ENCODE data around the gene MMP8.

MMP8 gene

DNA sequence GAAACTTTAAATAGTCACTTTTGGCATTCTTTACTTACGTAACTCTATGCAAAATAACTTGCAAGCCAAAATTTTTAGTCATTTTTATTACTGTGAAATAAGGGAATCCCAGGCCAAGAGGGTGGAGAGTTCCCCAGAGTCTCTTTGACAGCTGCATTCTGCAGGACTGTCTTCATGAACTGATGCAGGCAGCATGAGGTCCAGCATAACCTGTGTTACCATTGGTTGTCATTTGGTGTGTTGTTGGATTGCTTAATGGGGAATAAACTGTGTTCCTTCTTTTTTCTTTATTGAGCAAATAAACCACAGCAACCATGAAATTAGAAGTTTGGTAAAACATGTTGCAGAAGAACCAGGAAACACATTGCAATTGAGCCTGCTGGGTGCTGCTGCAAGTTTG is 43.8 kb downstream of the MMP8 start:
- no peak overlapping the region for H3K27ac ChIP-seq (ENCODE audit: low read depth, low read length, poor library complexity, severe bottlenecking)
- H3K9me2 ChIP-seq (ENCODE audit: low read depth, low read length): no peaks in the 10 kb centered on the region
- no peaks in the 10 kb centered on the region; the same call in 1 of the 2 replicates for H3K27me3 ChIP-seq (ENCODE audit: insufficient read depth, low read length)
- TF ChIP-seq EZH2 (IDR thresholded peaks at IDR 0.05; ENCODE audit: borderline replicate concordance, low read length): no peak
- TF ChIP-seq, protein P1, sequence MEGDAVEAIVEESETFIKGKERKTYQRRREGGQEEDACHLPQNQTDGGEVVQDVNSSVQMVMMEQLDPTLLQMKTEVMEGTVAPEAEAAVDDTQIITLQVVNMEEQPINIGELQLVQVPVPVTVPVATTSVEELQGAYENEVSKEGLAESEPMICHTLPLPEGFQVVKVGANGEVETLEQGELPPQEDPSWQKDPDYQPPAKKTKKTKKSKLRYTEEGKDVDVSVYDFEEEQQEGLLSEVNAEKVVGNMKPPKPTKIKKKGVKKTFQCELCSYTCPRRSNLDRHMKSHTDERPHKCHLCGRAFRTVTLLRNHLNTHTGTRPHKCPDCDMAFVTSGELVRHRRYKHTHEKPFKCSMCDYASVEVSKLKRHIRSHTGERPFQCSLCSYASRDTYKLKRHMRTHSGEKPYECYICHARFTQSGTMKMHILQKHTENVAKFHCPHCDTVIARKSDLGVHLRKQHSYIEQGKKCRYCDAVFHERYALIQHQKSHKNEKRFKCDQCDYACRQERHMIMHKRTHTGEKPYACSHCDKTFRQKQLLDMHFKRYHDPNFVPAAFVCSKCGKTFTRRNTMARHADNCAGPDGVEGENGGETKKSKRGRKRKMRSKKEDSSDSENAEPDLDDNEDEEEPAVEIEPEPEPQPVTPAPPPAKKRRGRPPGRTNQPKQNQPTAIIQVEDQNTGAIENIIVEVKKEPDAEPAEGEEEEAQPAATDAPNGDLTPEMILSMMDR (IDR thresholded peaks at IDR 0.05; ENCODE audit: low read length): no peak
- no peaks in the 10 kb centered on the region for H3K36me3 ChIP-seq (ENCODE audit: insufficient read depth, low read length)
- H2AFZ ChIP-seq (ENCODE audit: low read length): no peak overlapping the region
- no peak overlapping the region for H3K4me3 ChIP-seq (ENCODE audit: low read depth, low read length, poor library complexity, severe bottlenecking)
- no peaks in the 10 kb centered on the region for H4K20me1 ChIP-seq (ENCODE audit: insufficient read depth, low read length)
- H3F3A ChIP-seq (ENCODE audit: insufficient read depth, low read length): no peaks in the 10 kb centered on the region
- H3K9me3 ChIP-seq (ENCODE audit: low read length): no peaks in the 10 kb centered on the region
- H3K4me2 ChIP-seq (ENCODE audit: low read length): no peak overlapping the region
- no peak overlapping the region for H3K9ac ChIP-seq (ENCODE audit: low read length)
- no peaks in the 10 kb centered on the region for H3K79me2 ChIP-seq (ENCODE audit: insufficient read depth, low read length)
- no peaks in the 10 kb centered on the region for H3K4me1 ChIP-seq (ENCODE audit: insufficient read depth, low read length, severe bottlenecking)

DNA sequence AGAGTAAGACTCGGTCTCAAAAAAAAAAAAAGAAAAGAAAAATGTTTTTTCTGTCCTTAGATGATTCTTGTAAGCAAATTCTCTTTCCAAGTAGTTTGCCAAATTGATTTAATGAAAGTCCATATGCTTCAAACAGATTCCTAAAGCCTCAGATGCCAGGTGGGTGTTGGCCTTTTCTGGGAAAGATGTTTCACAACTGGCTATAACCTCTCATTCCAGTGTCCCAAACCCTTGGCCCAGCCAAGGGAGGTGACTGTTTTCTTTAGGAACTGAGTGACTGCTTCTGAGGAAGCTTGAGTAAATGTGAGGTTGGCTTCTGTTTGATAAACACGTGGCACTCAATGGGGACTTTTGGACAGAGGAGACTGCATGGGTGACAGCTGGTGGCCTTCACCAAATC is 46.7 kb downstream of the MMP8 start:
- Histone ChIP-seq H3K36me3 (ENCODE audit: insufficient read depth, low read length) (no peaks in the 10 kb centered on the region), H3K79me2 (ENCODE audit: insufficient read depth, low read length) (no peaks in the 10 kb centered on the region), H3K9me2 (ENCODE audit: low read depth, low read length) (no peaks in the 10 kb centered on the region), H3K4me2 (ENCODE audit: low read length) (no peak overlapping the region), H2AFZ (ENCODE audit: low read length) (no peak overlapping the region), H3K4me3 (ENCODE audit: low read depth, low read length, poor library complexity, severe bottlenecking) (no peak overlapping the region), H4K20me1 (ENCODE audit: insufficient read depth, low read length) (no peaks in the 10 kb centered on the region), H3K9me3 (ENCODE audit: low read length) (no peaks in the 10 kb centered on the region), H3K4me1 (ENCODE audit: insufficient read depth, low read length, severe bottlenecking) (no peaks in the 10 kb centered on the region), H3K27me3 (ENCODE audit: insufficient read depth, low read length) (no peaks in the 10 kb centered on the region; the same call in 1 of the 2 replicates), H3F3A (ENCODE audit: insufficient read depth, low read length) (no peaks in the 10 kb centered on the region), H3K9ac (ENCODE audit: low read length) (no peak overlapping the region), H3K27ac (ENCODE audit: low read depth, low read length, poor library complexity, severe bottlenecking) (no peak overlapping the region)
- TF ChIP-seq, protein P1 (IDR thresholded peaks at IDR 0.05; ENCODE audit: low read length): no peak
- TF ChIP-seq EZH2 (IDR thresholded peaks at IDR 0.05; ENCODE audit: borderline replicate concordance, low read length): no peak

DNA sequence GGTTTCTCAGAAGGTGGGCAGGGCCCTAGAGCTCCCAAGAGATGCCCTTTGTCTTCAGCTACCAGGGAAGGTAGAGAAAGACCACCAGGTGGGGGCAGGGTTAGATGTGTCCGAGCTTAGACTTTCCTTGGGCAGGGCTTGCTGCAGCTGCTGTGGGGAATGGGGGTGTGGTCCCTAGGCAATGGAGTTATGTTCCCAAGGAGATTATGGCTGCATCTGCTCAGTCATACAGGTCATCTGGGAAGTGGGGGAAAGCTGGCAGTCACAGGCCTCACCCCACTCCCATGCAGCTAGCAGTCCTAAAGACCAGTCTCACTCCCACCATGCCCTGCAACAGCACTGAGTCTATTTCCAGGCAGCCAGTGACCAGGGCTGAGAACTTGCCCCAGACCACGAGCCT is 48.7 kb downstream of the MMP8 start:
- Histone ChIP-seq H3K4me3 (ENCODE audit: low read depth, low read length, poor library complexity, severe bottlenecking) (no peak overlapping the region), H3K79me2 (ENCODE audit: insufficient read depth, low read length) (no peaks in the 10 kb centered on the region), H3K4me2 (ENCODE audit: low read length) (no peak overlapping the region), H4K20me1 (ENCODE audit: insufficient read depth, low read length) (no peaks in the 10 kb centered on the region), H3K4me1 (ENCODE audit: insufficient read depth, low read length, severe bottlenecking) (no peaks in the 10 kb centered on the region), H3K27me3 (ENCODE audit: insufficient read depth, low read length) (no peaks in the 10 kb centered on the region; the same call in 1 of the 2 replicates), H2AFZ (ENCODE audit: low read length) (no peak overlapping the region), H3K36me3 (ENCODE audit: insufficient read depth, low read length) (no peaks in the 10 kb centered on the region), H3K9me2 (ENCODE audit: low read depth, low read length) (no peaks in the 10 kb centered on the region), H3K9me3 (ENCODE audit: low read length) (no peaks in the 10 kb centered on the region), H3F3A (ENCODE audit: insufficient read depth, low read length) (no peaks in the 10 kb centered on the region), H3K27ac (ENCODE audit: low read depth, low read length, poor library complexity, severe bottlenecking) (no peak overlapping the region), H3K9ac (ENCODE audit: low read length) (no peak overlapping the region)
- TF ChIP-seq, protein P1 (IDR thresholded peaks at IDR 0.05; ENCODE audit: low read length): no peak
- no peak for TF ChIP-seq EZH2 (IDR thresholded peaks at IDR 0.05; ENCODE audit: borderline replicate concordance, low read length)
